GOT3 (cell line): ENCODE measurements around the gene SRCAP.
A peak's percentile ranks its signal among the peaks of the same experiment; 100 is the strongest.

ENCODE experiments used
- DNase-seq: peaks from one replicate; lab custom pipeline; 2025; ENCODE audit warnings: mixed read lengths; lab: John Stamatoyannopoulos, UW

Gene SRCAP

DNA sequence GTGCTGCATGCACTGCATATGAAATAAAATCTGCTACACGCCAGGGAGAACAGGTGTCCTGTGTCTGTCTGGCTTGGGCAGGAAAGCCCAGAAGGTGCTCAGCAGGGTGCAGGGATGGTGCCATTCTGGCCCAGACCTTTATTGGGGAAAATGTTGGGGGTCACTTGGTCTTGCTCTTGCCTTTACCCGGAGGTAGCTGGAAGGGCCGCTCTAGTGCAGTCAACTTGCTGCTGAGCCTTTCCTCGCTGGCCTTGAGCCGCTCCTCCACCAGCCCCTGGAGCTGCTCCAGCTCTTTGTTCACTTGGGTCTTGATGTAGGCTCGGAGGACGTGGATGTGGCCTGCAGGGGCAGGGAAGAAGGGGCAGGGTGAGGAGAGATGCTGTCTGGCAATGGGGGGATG, 58.3 kb downstream of the SRCAP start:
- no peak for DNase-seq

DNA sequence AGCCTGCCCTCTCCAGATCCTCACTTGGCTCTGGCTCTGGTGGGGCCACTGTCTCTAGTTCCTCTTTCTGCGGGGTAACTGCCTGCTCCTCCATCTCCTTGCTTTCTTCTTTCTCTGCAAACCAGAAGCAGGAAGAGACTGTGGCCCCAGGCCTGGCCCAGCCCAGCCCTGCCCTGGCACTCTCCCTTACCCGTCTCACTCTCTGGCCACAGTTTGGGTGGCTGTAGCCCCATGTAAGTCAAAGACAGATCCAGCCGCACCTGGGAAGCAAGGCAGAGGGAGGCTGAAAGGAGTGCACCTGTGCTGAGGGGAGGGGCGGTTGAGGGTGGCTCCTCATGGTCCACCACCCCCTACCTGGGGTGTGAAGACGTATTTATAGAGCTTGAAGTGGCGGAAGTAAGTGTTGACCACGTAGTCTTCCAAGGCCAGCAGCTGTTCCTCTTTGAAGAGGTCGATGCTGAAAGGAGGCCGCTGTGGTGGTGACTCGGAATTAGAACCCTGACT, 60.1 kb downstream of the SRCAP start:
- no peak for DNase-seq

DNA sequence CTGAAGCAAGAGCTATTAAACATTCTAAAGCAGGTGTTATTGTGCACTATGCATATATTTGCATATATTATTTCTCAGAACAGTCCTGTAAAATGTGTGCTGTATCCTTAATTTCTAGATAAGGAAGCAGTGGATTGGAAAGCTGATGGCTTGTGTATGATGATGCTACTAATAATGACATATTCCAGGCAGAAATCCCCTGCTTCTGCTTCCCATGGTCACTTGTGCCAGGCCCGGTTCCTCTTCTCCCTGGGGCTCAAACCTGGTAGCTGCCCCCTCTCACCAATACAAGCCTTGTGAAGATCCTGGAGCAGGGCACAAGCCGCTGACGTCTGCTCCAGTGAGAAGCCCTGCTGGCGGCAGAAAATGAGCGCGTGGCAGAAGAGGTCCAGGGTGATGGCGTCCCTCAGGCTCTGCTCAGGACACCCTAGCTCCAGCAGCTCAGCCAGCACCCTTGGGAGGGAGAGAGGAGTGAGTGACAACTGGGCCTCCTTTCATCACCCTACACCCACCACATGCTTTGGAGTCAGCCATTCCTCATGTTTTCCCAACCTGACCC, 61.1 kb downstream of the SRCAP start:
- DNase-seq = no peak

GRCh38 chr16:30760577-30761426, 61.8 kb downstream of the SRCAP start:
- no peak for DNase-seq

- DNase-seq = no peak
Observed at GRCh38 chr16:30761427-30761927, 62.5 kb downstream of the SRCAP start.

DNA sequence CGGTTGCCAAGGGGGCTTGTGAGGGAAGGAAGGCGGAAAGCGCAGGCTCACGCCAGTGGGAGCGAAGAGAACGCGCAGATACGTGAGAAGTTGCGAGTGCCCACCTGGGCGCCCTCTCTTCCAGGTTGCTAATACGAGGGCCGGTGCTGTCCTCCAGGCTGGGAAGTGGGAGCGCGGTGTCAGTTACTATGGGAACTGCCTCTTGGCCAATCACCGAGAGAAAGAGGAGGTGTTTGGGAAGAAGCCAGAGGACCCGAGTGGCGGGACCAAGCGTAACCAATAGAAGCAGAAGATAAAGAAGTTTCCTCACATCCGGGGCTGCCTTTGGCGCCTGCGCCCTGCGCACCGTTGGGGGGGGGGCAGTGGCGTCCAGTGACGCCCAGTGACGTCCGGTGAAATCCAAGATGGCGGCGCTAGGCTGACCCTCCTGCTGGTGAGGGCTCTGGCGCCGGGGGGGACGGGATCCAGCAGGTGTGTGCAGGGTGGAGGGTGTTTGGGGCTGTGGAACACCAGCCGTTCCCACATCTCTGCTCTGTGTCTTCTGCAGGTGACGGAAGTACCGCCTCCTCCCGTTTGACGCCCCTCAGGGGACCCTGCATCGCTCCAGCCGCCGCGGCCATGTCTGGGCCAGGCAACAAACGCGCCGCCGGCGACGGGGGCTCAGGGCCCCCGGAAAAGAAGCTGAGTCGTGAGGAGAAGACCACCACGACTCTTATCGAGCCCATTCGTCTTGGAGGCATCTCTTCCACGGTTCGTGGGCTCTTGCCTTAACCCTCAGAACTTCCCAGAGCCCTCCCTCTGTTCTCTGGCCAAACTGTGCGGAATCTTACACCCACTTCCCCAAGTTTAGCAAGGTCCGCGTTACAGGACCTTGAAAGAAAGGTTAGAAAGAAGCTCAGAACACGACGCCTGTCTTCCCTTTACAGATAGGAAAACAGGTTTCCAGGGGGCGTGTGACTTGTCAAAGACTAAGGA, 63.2 kb downstream of the SRCAP start, which contains the start of the genes CFAP119 and RNF40:
TSS of gene CFAP119 (minus strand) at position 135 of the 975 bp plus-strand sequence. CDS start 314 bp downstream, outside the sequence.
TSS of gene RNF40 (plus strand) at position 395 of the 975 bp plus-strand sequence. CDS start at position 619, 224 bp downstream.
- DNase-seq = peak; percentile 90

DNA sequence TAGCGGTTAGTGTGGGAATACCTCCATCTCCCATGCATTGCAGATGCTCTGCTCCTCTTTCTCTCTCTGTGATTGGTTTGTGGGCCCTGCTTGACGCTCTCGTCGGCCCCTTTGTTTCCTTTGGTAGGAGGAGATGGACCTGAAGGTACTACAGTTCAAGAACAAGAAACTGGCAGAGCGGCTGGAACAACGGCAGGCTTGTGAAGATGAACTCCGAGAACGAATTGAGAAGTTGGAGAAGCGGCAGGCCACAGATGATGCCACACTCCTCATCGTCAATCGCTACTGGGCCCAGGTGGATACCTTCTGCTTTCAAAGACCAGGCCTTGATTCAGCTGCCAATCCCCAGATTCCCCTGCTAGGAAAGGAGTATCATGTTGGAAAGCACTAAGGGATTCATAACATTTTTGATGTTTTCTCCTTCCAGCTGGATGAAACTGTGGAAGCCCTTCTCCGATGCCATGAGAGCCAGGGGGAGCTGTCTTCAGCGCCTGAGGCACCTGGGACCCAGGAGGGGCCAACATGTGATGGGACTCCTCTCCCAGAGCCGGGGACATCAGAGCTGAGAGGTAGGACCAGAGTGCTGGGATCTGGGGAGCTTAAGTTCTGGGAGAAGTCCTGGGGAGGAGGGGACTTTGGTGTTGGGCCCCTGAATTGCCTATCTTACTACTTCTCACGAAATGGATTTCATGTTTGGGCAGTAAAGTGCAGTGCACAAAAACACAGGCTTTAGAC, 64.2 kb downstream of the SRCAP start:
- DNase-seq = no peak

- no peak for DNase-seq
Observed at GRCh38 chr16:30764086-30764485, 65.1 kb downstream of the SRCAP start.

DNA sequence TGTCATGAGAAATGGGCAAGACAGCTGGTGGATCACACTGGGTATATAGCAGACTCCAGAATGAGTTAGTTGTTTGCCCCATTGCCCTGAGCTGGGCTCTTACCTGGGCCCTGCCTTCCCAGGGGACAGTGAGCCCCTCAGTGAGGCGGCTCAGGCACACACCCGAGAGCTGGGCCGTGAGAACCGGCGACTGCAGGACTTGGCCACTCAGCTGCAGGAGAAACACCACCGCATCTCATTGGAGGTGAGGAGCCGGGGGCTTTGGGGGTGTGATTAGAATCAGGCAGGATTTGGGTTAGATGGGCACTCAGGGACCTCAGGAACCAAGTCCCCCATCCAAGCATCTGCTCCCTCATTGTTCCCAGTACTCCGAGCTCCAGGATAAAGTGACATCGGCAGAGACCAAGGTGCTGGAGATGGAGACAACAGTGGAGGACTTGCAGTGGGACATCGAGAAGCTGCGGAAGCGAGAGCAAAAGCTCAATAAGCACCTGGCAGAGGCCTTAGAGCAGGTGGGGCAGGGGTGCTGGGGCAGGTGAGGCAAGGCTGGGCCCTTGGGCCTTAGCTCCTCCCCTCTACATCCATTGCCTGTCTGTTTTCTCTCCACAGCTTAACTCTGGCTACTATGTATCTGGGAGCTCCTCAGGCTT, 66.0 kb downstream of the SRCAP start:
- DNase-seq = no peak

GRCh38 chr16:30766206-30766932, 67.4 kb downstream of the SRCAP start:
- DNase-seq = no peak

DNA sequence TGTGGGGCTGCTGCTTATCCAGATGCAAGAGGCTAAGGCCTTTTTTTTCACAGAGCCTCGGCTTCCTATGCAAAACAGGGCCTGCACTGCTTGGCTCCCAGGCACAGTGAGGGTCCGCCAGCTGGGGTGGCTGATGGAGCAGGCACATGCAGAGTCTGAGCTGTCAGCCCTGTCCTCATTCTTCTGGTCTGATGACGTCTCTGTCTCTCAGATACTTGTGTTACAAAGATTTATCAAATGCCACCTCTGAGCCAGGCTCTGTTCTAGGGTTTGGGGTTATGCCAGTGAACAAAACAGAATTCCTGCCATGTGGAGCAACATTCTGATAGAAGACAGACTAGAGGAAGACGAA, 67.9 kb downstream of the SRCAP start:
- DNase-seq = no peak

DNA sequence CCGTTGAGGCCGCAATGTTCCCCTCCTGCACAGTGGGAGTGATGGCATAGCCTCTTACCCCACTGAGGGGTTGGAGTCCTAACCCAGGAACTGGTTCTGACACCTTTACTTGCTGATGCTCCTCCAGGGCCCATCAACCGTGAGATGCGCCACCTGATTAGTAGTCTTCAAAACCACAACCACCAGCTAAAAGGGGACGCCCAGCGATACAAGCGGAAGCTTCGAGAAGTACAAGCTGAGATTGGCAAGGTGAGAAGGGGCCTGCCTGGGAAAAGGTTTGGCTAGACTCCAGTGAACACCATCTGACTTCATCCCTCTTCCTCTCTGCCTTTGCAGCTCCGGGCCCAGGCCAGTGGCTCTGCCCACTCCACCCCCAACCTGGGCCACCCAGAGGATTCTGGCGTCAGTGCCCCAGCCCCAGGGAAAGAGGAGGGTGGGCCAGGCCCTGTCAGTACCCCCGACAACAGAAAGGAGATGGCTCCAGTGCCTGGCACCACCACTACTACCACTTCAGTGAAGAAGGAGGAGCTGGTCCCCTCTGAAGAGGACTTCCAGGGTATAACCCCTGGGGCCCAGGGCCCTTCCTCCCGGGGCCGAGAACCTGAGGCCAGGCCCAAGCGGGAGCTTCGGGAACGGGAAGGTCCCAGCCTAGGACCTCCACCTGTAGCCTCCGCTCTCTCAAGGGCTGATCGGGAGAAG, 68.9 kb downstream of the SRCAP start:
- no peak for DNase-seq

DNA sequence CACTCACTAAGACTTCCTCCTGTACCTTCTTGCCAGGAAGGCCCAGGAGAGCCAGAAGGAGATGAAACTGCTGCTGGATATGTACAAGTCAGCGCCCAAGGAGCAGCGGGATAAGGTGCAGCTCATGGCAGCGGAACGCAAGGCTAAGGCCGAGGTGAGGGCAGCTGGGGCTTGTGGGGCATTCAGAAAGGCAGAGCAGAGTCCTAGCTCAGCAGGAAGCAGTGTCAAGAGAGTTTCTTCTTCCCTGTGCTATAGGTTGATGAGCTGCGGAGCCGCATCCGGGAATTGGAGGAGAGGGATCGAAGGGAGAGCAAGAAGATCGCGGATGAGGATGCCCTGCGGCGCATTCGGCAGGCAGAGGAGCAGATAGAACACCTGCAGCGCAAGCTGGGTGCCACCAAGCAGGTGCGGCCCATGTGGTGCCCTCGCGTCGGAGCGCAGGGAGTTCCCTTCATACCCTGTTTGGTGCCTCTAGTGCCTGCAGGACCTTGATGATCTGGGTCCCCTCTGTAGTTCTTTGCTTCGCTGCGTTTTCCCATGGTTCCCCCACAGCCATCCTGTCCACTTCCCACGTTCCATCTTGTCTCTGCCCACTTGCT, 69.7 kb downstream of the SRCAP start:
- no peak for DNase-seq

GRCh38 chr16:30769379-30770089, 70.6 kb downstream of the SRCAP start:
- no peak for DNase-seq

DNA sequence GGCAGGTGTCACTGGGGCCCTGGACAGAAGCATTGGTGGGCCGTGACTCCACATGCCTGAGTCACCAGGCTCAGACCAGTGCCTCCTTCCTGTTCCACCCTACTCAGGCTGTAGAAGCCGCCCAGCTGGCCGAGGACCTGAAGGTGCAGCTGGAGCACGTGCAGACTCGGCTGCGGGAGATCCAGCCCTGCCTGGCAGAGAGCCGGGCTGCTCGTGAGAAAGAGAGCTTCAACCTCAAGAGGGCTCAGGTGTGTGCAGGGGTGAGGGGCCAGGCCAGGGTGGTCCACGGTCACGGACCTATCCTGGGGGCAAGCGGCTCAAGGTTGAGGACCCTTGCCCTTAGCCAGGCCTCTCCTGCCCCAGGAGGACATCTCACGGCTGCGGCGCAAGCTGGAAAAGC, 72.8 kb downstream of the SRCAP start:
- DNase-seq = no peak

- no peak for DNase-seq
Observed at GRCh38 chr16:30773826-30774225, 74.9 kb downstream of the SRCAP start.

DNA sequence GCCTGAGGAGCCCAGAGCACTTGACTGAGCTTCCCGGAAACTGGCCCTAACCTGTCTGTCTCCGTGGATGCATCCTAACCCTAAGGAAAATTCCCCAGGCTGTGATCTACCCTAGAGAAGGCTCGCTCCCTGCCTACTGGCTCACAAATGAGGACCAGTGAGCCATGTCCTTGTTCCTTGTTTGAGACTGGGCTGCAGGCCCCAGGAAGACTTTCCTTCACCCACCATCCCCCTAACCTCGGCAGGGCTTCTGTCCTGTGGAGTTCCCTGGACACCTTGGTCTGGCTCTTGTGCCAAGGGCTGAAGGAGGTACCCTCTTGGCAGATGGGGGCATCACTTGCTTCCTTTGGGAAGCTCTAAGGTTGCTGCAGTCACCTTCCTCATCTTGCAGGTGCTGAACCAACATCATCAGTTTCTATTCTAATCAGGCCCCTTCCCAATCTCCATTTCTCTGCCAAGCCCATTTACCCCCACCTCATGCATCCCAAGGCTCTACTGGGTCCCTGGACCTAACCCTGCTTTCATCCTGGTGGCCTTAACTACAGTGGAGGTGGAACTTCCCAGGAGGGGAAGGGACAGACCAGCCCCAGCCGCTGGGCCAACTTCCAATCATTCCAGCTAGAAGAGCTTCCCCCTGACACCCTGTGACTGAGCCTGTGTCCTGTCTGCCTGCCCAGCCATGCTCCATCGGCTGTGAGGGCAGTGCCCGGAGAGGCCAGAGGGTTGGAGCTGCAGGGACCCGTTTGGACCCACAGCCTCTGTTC, 75.6 kb downstream of the SRCAP start:
- DNase-seq = no peak

GRCh38 chr16:30775131-30775391, 76.1 kb downstream of the SRCAP start:
- DNase-seq = no peak
